Measurements from ENCODE around the gene RING1.

RING1 gene

GRCh38 chr6:33178755-33179475 lies 29.4 kb upstream of the RING1 start:
- DNase-seq (ENCODE audit: low read depth): no peak
- H3K4me3 ChIP-seq (replicated peaks; ENCODE audit: low read depth, low read length): no peak overlapping the region
- no peak for TF ChIP-seq CTCF (IDR thresholded peaks at IDR 0.05; ENCODE audit: low read length, missing control alignments)

- no peak overlapping the region for H3K4me3 ChIP-seq (replicated peaks; ENCODE audit: low read depth, low read length)
- no peak for DNase-seq (ENCODE audit: low read depth)
- no peak for TF ChIP-seq CTCF (IDR thresholded peaks at IDR 0.05; ENCODE audit: low read length, missing control alignments)
Observed at GRCh38 chr6:33181141-33181540, 27.2 kb upstream of the RING1 start.

GRCh38 chr6:33183071-33183683 lies 25.1 kb upstream of the RING1 start:
- TF ChIP-seq CTCF (IDR thresholded peaks at IDR 0.05; ENCODE audit: low read length, missing control alignments): no peak
- no peak overlapping the region for H3K4me3 ChIP-seq (replicated peaks; ENCODE audit: low read depth, low read length)
- DNase-seq (ENCODE audit: low read depth): no peak

GRCh38 chr6:33185190-33185589 lies 23.1 kb upstream of the RING1 start:
- no peak for TF ChIP-seq CTCF (IDR thresholded peaks at IDR 0.05; ENCODE audit: low read length, missing control alignments)
- no peak overlapping the region for H3K4me3 ChIP-seq (replicated peaks; ENCODE audit: low read depth, low read length)
- no peak for DNase-seq (ENCODE audit: low read depth)

GRCh38 chr6:33185654-33186187 lies 22.6 kb upstream of the RING1 start:
- no peak overlapping the region for H3K4me3 ChIP-seq (replicated peaks; ENCODE audit: low read depth, low read length)
- TF ChIP-seq CTCF (IDR thresholded peaks at IDR 0.05; ENCODE audit: low read length, missing control alignments): no peak
- no peak for DNase-seq (ENCODE audit: low read depth)

GRCh38 chr6:33187809-33188208 lies 20.5 kb upstream of the RING1 start:
- TF ChIP-seq CTCF (IDR thresholded peaks at IDR 0.05; ENCODE audit: low read length, missing control alignments): no peak
- no peak for DNase-seq (ENCODE audit: low read depth)
- H3K4me3 ChIP-seq (replicated peaks; ENCODE audit: low read depth, low read length): no peak overlapping the region
